C4-2B (cell line): ENCODE measurements around the gene NOTUM.

Experiments used
- H3K27ac ChIP-seq: fragments of 450-650 bp; 2 replicates; pipeline ENCODE4 v1.5.1; 2017
- ZFX ChIP-seq: fragments of 450-650 bp; IDR thresholded peaks from 2 replicates; pipeline ENCODE4 v1.6.1; 2017
- TF ChIP-seq, protein P1 (sequence below): fragments of 450-650 bp; conservative IDR thresholded peaks from 2 replicates; pipeline ENCODE4 v1.5.1; 2017; ENCODE audit warnings: mild to moderate bottlenecking

Gene NOTUM

DNA sequence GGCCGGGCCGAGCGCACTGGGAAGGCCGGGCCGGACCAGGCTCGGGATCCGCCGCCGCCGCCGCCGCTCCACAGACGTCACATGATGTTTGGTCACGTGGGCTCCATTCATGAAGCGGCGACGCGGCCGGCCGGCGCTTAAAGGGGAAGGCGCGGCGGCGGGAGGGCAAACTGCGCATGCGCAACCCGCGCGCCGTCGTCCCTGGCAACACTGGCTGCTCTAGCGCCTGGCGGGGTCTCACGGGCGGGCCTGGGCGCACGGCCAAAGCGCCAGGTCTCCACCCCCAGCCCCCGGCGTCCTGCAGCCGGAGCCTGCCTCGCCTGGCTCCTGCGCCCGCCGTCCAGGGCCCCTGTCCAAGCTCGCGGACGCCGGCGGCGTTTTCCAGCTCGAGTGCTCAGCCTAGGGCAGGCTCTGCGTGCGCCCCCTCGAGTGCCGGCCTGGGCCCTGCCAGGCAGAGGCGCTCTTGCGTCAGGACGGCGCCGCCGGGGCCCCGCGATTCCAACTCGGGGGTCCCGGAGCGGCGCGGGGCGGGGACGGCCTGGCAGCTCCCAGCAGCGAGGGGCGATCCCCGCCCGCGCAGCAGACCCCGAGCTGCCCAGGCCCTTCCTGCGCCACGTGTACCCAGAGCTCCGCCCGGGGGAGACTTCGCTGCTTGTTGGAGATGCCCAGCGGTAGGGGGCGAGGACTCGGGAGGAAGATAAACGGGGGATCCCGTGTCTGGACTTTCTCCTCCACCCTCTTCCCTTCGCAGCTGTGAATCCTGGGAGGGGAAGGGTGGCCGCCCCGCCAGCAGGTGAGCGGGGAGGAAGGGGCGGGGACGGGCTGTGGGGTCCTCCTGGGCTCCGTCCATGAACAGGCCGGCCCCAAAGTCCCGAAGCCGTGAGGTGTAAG lies 33.1 kb downstream of the NOTUM start, which contains the start of gene MAFG:
Gene MAFG (minus strand): TSS at position 83 of the 891 bp plus-strand sequence. CDS start 4,550 bp downstream, outside the sequence.
- TF ChIP-seq, protein P1, sequence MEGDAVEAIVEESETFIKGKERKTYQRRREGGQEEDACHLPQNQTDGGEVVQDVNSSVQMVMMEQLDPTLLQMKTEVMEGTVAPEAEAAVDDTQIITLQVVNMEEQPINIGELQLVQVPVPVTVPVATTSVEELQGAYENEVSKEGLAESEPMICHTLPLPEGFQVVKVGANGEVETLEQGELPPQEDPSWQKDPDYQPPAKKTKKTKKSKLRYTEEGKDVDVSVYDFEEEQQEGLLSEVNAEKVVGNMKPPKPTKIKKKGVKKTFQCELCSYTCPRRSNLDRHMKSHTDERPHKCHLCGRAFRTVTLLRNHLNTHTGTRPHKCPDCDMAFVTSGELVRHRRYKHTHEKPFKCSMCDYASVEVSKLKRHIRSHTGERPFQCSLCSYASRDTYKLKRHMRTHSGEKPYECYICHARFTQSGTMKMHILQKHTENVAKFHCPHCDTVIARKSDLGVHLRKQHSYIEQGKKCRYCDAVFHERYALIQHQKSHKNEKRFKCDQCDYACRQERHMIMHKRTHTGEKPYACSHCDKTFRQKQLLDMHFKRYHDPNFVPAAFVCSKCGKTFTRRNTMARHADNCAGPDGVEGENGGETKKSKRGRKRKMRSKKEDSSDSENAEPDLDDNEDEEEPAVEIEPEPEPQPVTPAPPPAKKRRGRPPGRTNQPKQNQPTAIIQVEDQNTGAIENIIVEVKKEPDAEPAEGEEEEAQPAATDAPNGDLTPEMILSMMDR: no peak; the same call in 1 of the 2 replicates
- TF ChIP-seq ZFX: peak; percentile 36; the same call in 1 of the 2 replicates
- peak within 1 kb of the TSS; percentile 87 for H3K27ac ChIP-seq

DNA sequence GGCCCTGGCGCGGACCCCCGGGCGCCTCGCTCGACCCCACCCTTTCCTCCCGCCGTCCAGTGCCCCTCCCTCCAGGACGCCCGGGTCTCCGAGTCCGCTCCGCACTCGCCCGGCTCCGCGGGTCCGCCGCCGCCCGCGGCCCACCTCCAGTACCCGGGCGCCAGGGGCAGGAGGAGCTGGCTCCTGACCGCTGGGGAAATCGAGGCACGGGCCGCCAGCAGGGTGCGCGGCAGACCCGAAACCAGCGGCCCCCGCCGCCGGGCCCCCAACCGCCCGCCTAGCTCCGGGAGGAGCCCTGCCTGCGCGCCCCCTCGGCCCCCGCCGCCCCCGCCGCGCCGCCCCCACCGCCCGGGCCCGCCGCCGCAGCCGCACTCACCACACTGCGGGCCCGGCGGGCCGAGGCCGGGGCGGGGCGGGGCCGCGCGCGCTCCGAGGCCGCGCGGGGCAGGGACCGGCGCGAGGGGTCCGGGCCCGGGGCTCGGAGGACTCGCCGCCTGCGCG lies 33.8 kb downstream of the NOTUM start:
- TF ChIP-seq, protein P1: no peak
- TF ChIP-seq ZFX: no peak; the same call in 1 of the 2 replicates

DNA sequence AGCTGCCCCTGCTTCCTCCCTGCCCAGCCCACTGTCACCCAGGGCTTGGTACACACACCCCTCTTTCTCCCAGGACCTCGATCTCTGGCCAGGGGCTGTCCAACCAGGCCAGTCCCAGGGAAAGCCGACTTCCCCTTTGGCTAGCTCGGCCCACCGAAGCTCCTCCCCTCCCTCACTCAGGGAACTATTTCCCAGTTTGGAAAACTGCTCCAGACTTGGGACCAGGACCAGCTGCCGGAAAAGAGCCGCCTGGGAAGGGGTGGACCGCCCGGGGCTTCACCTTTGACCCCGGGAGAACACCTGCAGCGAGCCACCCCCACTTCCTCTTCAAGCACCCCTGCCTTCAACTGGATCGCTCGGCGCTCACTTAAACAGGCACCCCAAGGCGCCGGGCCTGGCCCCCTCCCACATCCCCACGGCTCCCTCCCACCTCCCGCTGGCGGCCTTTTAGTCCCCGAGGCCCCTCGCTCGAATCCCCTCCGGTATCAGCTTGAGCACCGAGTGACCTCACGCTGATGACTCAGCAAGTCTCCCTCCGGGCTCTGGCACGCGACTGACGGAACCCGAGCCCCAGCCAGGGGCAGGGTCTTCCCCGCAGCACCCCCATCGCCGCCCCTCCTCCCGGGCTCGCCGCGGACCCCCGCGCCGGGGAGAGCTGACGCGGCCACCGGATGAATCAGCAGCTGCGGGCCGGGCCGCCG lies 34.4 kb downstream of the NOTUM start:
- TF ChIP-seq, protein P1: no peak
- no peak for TF ChIP-seq ZFX
- H3K27ac ChIP-seq: peak overlapping the region; percentile 87

More for the DNA sequence above, 33.8 kb downstream of the NOTUM start:
- H3K27ac ChIP-seq: peak overlapping the region; percentile 87

DNA sequence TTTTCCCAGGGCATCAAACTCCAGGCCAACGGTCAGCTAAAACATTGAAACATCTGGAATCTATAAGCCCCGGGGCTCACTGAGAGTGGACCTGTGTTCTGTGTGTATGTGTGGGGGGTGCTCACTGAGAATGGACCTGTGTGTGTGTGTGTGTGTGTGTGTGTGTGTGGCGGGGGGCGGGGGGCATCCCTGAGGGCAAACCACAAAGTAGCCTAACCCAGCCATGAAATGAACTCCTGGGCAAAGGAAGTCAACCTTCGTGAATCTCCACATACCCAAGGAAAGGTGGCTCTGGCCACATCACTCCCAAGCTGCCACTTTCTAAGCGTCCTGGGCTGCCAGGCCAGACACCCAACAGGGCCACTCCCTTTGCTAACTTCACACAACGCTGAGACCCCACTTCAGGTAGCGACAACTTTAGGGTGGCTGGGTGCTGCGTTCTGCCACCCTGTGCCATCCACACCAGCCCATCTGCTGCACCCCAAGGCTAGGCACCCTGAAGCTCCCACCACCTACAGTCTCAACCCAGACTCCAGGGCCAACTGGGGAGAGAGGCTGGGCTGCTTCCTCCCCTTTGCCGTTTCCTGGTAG lies 35.0 kb downstream of the NOTUM start:
- peak overlapping the region; percentile 87 for H3K27ac ChIP-seq
- TF ChIP-seq, protein P1: no peak
- TF ChIP-seq ZFX: no peak

DNA sequence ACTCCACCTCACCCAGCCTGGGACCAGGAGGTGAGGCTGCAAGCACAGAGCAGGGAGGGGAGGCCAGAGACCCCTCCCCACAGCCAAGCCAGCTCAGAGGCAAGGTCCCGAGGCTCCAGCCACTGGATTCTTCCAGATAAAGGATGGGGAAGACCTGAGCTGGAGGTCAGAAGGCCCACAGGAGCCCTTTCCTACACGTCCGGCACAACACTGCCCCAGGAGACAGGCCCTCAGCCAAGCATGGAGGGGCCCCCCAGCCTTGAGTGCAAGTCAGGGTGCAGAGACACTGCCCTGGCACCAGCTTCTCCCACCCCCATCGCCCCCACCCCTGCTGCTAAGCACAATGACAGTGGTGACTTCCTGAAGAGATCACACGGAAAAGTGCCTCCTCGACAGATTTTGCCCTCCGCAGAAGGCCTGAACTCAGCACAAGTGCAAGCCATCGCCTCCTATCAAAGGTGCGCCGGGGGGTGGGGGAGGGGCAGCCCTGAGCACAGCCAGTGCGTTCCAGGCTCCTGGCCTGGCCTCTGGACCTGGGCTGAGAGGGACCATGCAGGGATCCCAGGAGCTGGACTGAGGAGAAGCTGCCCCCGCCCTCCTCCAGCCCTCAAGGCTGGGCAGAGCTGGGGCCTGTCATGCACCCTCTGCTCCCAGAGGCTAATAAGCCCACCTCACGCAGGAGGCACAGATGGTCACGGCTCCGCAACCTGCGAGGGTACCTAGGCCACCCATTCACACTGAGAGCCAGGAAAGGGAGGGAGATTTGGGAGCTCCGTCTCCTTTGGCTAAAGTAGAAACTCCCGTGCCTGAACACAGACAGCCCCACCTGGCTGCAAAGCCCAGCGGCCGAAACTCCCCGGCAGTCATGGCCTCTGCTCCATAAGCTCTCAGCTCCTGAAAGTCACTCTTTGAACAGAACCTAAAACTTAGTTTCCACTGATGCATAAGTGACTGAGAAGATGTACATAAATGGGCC lies 36.1 kb downstream of the NOTUM start:
- no peak overlapping the region; the same call in 1 of the 2 replicates for H3K27ac ChIP-seq
- TF ChIP-seq ZFX: no peak
- TF ChIP-seq, protein P1: no peak
